Bronchial epithelial cell (primary cell): ENCODE results near the gene ZNF714. TPM values are rescaled to one million over a fixed set of nuclear protein-coding genes. Genes with fewer than 3 reads are reported as not detected.

Experiments
- DNase-seq: peaks from one replicate; pipeline ENCODE4 v3.0.0-alpha.2; 2010; ENCODE audit warnings: low read depth
- FAIRE-seq: peaks from 2 replicates; lab custom pipeline; 2011; peaks lifted over from hg19 to GRCh38; lab: Jason Lieb, UNC
- H3K27me3 ChIP-seq: 2 replicates; pipeline ENCODE4 v1.5.1; 2011; ENCODE audit warnings: low read length; ENCODE audit not compliant: control insufficient read depth, insufficient read depth
- H3K36me3 ChIP-seq: 2 replicates; pipeline ENCODE4 v1.5.1; 2011; ENCODE audit warnings: low read length; ENCODE audit not compliant: control insufficient read depth, insufficient read depth
- H3K4me3 ChIP-seq: 2 replicates; pipeline ENCODE4 v1.5.1; 2011; ENCODE audit warnings: mild to moderate bottlenecking, low read depth, low read length, control low read depth
- CTCF ChIP-seq: IDR thresholded peaks from 2 replicates; pipeline ENCODE4 v1.5.1; 2011; ENCODE audit warnings: mild to moderate bottlenecking, moderate library complexity, low read length, control low read depth, inconsistent platforms; ENCODE audit not compliant: insufficient read depth, severe bottlenecking
- total RNA-seq: library from RNA; depleted of rRNA; stranded (reverse); fragments of >200 nt; gene quantifications from 2 replicates; pipeline ENCODE4 v1.2.1, GENCODE V29; 2014

The ZNF714 gene
- total RNA-seq, 1 donor from 2014 or later, result 3.7 TPM

GRCh38 chr19:21101521-21102242 is 19.7 kb downstream of the ZNF714 start:
- DNase-seq (no peak), FAIRE-seq (no peak)
- no peak for TF ChIP-seq CTCF
- Histone ChIP-seq H3K27me3 (no peaks in the 10 kb centered on the region), H3K4me3 (no peak overlapping the region), H3K36me3 (no peaks in the 10 kb centered on the region)

- no peak for TF ChIP-seq CTCF
- DNase-seq, result peak; percentile 61
- no peaks in the 10 kb centered on the region for H3K36me3 ChIP-seq
- no peak overlapping the region for H3K4me3 ChIP-seq
- FAIRE-seq, result no peak
- H3K27me3 ChIP-seq, result no peaks in the 10 kb centered on the region
Measured at GRCh38 chr19:21109116-21109515, 27.1 kb downstream of the ZNF714 start.

- FAIRE-seq, result no peak
- no peak overlapping the region for H3K4me3 ChIP-seq
- no peak for TF ChIP-seq CTCF
- no peak for DNase-seq
- H3K27me3 ChIP-seq, result no peaks in the 10 kb centered on the region
- H3K36me3 ChIP-seq, result no peaks in the 10 kb centered on the region
Measured at GRCh38 chr19:21110183-21110582, 28.2 kb downstream of the ZNF714 start.

GRCh38 chr19:21115430-21115829 is 33.4 kb downstream of the ZNF714 start:
- TF ChIP-seq CTCF, result no peak
- no peaks in the 10 kb centered on the region for H3K27me3 ChIP-seq
- no peak for DNase-seq
- no peak for FAIRE-seq
- H3K4me3 ChIP-seq, result no peak overlapping the region
- H3K36me3 ChIP-seq, result peaks cover 3% of the 10 kb centered on the region

GRCh38 chr19:21117041-21117907 is 35.3 kb downstream of the ZNF714 start:
- no peak for FAIRE-seq
- DNase-seq, result peak; percentile 48
- peaks cover 3% of the 10 kb centered on the region for H3K36me3 ChIP-seq
- no peak for TF ChIP-seq CTCF
- no peak overlapping the region for H3K4me3 ChIP-seq
- no peaks in the 10 kb centered on the region for H3K27me3 ChIP-seq
